SKM-1 (cell line): ENCODE measurements around the gene KIRREL3.

Source experiments
- DNase-seq: peaks from one replicate; lab custom pipeline; 2025; ENCODE audit not compliant: unreplicated experiment; lab: John Stamatoyannopoulos, UW

Gene KIRREL3

GRCh38 chr11:126585774-126586491 lies 414.6 kb downstream of the KIRREL3 start:
- no peak for DNase-seq

GRCh38 chr11:126585388-126585773 lies 415.2 kb downstream of the KIRREL3 start:
- DNase-seq: no peak

GRCh38 chr11:126583594-126584427 lies 416.8 kb downstream of the KIRREL3 start:
- DNase-seq: no peak

- no peak for DNase-seq
Observed at GRCh38 chr11:126583101-126583500, 417.5 kb downstream of the KIRREL3 start.

- no peak for DNase-seq
Observed at GRCh38 chr11:126581871-126582648, 418.5 kb downstream of the KIRREL3 start.

- no peak for DNase-seq
Observed at GRCh38 chr11:126578426-126578825, 422.1 kb downstream of the KIRREL3 start.

- DNase-seq: no peak
Observed at GRCh38 chr11:126578021-126578420, 422.5 kb downstream of the KIRREL3 start.

GRCh38 chr11:126575849-126576248 lies 424.7 kb downstream of the KIRREL3 start:
- DNase-seq: no peak

- no peak for DNase-seq
Observed at GRCh38 chr11:126573325-126573978, 427.1 kb downstream of the KIRREL3 start.

GRCh38 chr11:126570489-126570888 lies 430.1 kb downstream of the KIRREL3 start:
- no peak for DNase-seq

GRCh38 chr11:126567419-126567818 lies 433.2 kb downstream of the KIRREL3 start:
- DNase-seq: no peak

- DNase-seq: no peak
Observed at GRCh38 chr11:126564566-126564965, 436.0 kb downstream of the KIRREL3 start.

- no peak for DNase-seq
Observed at GRCh38 chr11:126561327-126561893, 439.2 kb downstream of the KIRREL3 start.

GRCh38 chr11:126560221-126560620 lies 440.3 kb downstream of the KIRREL3 start:
- no peak for DNase-seq

GRCh38 chr11:126548581-126549550 lies 451.7 kb downstream of the KIRREL3 start:
- DNase-seq: no peak

GRCh38 chr11:126547691-126548090 lies 452.9 kb downstream of the KIRREL3 start:
- no peak for DNase-seq

- no peak for DNase-seq
Observed at GRCh38 chr11:126547161-126547560, 453.4 kb downstream of the KIRREL3 start.

- DNase-seq: no peak
Observed at GRCh38 chr11:126546694-126547093, 453.9 kb downstream of the KIRREL3 start.

- no peak for DNase-seq
Observed at GRCh38 chr11:126546191-126546590, 454.4 kb downstream of the KIRREL3 start.
